ENCODE results near the gene SNX8. TPM values are rescaled to one million over a fixed set of nuclear protein-coding genes. Genes with fewer than 3 reads are reported as not detected.

Gene SNX8
- total and polyA plus RNA-seq, 2 of the 4 experiments (the other 2 are of a cell fraction): 7.7 to 55.9 TPM

GRCh38 chr7:2249744-2250323 lies 64.4 kb downstream of the SNX8 start:
- Histone ChIP-seq H3K4me2 (ENCODE audit: low read depth, low read length) (no peak overlapping the region), H3K4me3 (ENCODE audit: insufficient read depth, low read depth, low read length) (no peak overlapping the region), H4K8ac (ENCODE audit: low read depth in 2 of 2, low read length in 2 of 2) (peak overlapping the region; percentile 69 to 95), H2BK15ac (ENCODE audit: low read depth, low read length) (peak overlapping the region; percentile 82; the same call in 2 of the 3 replicates), H3K23ac (ENCODE audit: low read depth, low read length) (peak overlapping the region; percentile 47), H2BK5ac (ENCODE audit: low read depth, low read length, poor library complexity, severe bottlenecking) (peak overlapping the region; percentile 77), H3K14ac (replicated peaks; ENCODE audit: low read depth, low read length) (peak overlapping the region; percentile 94), H3K9me1 (ENCODE audit: insufficient read depth, low read length) (peaks cover 20% of the 10 kb centered on the region), H3K9ac (ENCODE audit: low read depth, low read length) (peak overlapping the region; percentile 37), H4K5ac (ENCODE audit: low read depth, low read length) (peak overlapping the region; percentile 57), H2BK120ac (ENCODE audit: low read depth, low read length) (peak overlapping the region; percentile 87), H2AK9ac (replicated peaks; ENCODE audit: low read depth, low read length, poor library complexity) (peak overlapping the region; percentile 63), H3K36me3 (ENCODE audit: control insufficient read depth, insufficient read depth, low read length) (peaks cover 9% of the 10 kb centered on the region), H4K91ac (ENCODE audit: insufficient read depth, low read depth, low read length) (peak overlapping the region; percentile 94), H2AFZ (replicated peaks; ENCODE audit: low read length, poor library complexity) (peak overlapping the region; percentile 92), H2BK20ac (ENCODE audit: low read depth, low read length) (peak overlapping the region; percentile 90), H3K4me1 (ENCODE audit: control insufficient read depth, insufficient read depth, low read length) (peaks cover 16% of the 10 kb centered on the region), H2AK5ac (ENCODE audit: low read depth, low read length) (peak overlapping the region; percentile 100), H3K79me1 (ENCODE audit: low read depth in 1 of 2, low read length in 2 of 2) (peaks cover 0 to 41% of the 10 kb centered on the region in 2 experiments; a peak in 2 of 4 replicates), H3K27ac (ENCODE audit: insufficient read depth, low read length) (peak overlapping the region; percentile 76), H3K4ac (ENCODE audit: low read depth, low read length) (peak overlapping the region; percentile 93), H3K9me3 (ENCODE audit: control insufficient read depth, insufficient read depth, low read length) (no peaks in the 10 kb centered on the region), H3K18ac (ENCODE audit: low read depth, low read length) (peak overlapping the region; percentile 2), H3K27me3 (ENCODE audit: control insufficient read depth, insufficient read depth, low read length) (no peaks in the 10 kb centered on the region), H3K56ac (ENCODE audit: extremely low read depth, insufficient read depth, low read length) (peak overlapping the region; percentile 84; the same call in 1 of the 2 replicates), H4K20me1 (ENCODE audit: insufficient read depth, low read length) (no peaks in the 10 kb centered on the region; the same call in 1 of the 2 replicates)
- in situ Hi-C loops (cut with MboI; ENCODE audit: low sequenced_read_pairs): no loop called here
- ATAC-seq (ENCODE audit: low read depth): no peak
- ChIA-PET CTCF (no interaction called here), POLR2A (ENCODE audit: unreplicated experiment) (interaction anchor here (1.0 kb wide), 1 partner anchor 16 kb away, joined by 4 read pairs; no protein-coding TSS in a partner anchor)
- dilution Hi-C loops (cut with HindIII; ENCODE audit: low sequenced_read_pairs, unreplicated experiment): no loop called here
- WGBS, 2 experiments (ENCODE audit: extremely low coverage in 2 of 2, insufficient read length in 1 of 2): 40% methylated on average over 1 of the region's 27 CpGs; no CpG with 5 or more reads in 1 of the 2 experiments
- no TSS peak for BruUV-seq (replicated peaks)
- TF ChIP-seq ELK1 (IDR thresholded peaks at IDR 0.05; ENCODE audit: borderline replicate concordance, low read depth, low read length): no peak
- no peak for TF ChIP-seq RCOR1 (IDR thresholded peaks at IDR 0.05; ENCODE audit: insufficient replicate concordance, low read length)
- TF ChIP-seq CEBPB (IDR thresholded peaks at IDR 0.05; ENCODE audit: low read depth, low read length): no peak
- TF ChIP-seq SMC3 (IDR thresholded peaks at IDR 0.05; ENCODE audit: low read depth, low read length): no peak
- no peak for TF ChIP-seq FOS (IDR thresholded peaks at IDR 0.05; ENCODE audit: low read depth, low read length)
- no peak for TF ChIP-seq MAFK (IDR thresholded peaks at IDR 0.05; ENCODE audit: low read depth, low read length)
- no peak for TF ChIP-seq CTCF (conservative IDR thresholded peaks at IDR 0.05; ENCODE audit: low read depth, low read length)
- TF ChIP-seq NFE2L2 (IDR thresholded peaks at IDR 0.05; ENCODE audit: low read depth, low read length): no peak
- DNase-seq: no peak
- intact Hi-C loops (cut with micrococcal nuclease): loop anchor here (5.0 kb wide), 2 partner anchors 62 to 217 kb away; partner anchors contain the start of gene SNX8

Measured in IMR-90 (cell line).